GM12873 (cell line): ENCODE data around the gene VOPP1.

ENCODE experiments used
- TF ChIP-seq, protein P1 (sequence below): IDR thresholded peaks from 2 replicates; pipeline ENCODE4 v1.5.1; 2012; ENCODE audit warnings: low read depth, mild to moderate bottlenecking, moderate library complexity, low read length, control low read depth; ENCODE audit not compliant: insufficient read depth; ENCODE audit errors: missing control alignments

The VOPP1 gene

DNA sequence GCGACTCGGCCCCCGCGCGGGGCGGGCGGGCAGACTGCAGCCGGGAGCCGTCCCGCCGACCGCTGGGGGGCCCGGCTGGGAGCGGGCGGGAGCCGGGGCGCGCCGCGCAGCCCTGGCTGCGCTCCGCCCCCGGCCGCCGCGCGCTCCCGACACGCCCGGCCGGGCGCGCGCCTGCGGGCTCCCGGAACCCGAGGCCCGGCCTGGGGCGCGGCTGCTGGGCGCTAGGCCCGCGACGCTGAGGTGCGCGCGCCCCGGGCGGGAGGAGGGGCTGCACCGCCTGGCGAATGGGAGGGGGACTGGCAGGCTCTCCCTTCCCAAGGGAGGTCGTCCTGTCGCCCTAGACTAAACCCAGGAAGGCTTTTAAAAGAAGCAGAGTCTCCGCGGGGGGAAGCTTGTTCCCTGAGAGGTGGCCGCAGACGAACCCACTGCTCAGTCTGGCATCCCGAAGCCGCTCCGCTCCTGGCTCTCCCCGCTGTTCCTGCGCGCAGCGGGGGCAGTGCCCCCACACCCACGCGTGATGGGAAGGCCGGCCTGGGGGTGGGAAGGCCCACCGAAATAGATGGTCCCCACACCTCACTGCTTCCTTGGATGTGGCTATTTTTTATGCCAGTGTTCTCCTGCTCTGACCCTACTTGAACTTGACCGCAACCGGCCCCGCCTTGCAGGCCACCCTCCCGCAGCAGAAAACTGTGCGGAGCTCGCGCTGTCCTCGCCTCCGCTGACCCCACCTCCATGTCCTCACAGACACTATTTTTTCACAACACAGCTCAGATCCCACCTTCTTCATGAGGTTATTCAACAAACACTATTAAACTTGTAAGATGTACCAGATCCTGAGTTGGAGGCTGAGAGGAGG, at the start of gene VOPP1:
Gene VOPP1, minus strand, starts transcription at position 125 of the 856 bp plus-strand sequence. CDS start 178 bp downstream, outside the sequence.
- TF ChIP-seq, protein P1, sequence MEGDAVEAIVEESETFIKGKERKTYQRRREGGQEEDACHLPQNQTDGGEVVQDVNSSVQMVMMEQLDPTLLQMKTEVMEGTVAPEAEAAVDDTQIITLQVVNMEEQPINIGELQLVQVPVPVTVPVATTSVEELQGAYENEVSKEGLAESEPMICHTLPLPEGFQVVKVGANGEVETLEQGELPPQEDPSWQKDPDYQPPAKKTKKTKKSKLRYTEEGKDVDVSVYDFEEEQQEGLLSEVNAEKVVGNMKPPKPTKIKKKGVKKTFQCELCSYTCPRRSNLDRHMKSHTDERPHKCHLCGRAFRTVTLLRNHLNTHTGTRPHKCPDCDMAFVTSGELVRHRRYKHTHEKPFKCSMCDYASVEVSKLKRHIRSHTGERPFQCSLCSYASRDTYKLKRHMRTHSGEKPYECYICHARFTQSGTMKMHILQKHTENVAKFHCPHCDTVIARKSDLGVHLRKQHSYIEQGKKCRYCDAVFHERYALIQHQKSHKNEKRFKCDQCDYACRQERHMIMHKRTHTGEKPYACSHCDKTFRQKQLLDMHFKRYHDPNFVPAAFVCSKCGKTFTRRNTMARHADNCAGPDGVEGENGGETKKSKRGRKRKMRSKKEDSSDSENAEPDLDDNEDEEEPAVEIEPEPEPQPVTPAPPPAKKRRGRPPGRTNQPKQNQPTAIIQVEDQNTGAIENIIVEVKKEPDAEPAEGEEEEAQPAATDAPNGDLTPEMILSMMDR: no peak

- TF ChIP-seq, protein P1: no peak
These were observed 46.6 kb upstream of the VOPP1 start for GRCh38 chr7:55618913-55619312.

GRCh38 chr7:55597944-55598499, 25.7 kb upstream of the VOPP1 start:
- TF ChIP-seq, protein P1: peak; percentile 55

DNA sequence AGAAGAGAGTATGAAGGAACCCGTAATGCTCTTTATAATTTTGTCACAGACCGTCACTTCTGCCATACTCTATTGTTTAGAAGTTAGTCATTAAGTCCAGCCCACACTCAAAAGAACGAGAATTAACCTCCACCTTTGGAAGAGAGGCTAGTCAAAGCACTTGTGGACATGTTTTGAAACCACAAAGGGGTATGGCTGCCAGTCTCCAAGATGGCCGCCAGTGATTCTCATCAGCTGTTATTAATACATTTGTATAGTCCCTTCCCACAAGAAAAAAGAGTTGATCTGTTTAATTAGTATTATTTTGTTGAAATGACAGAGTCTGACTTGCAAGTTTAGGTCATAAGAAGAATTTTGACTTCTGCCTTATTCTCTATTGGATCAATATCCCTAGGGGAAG, 23.2 kb upstream of the VOPP1 start:
- TF ChIP-seq, protein P1: no peak

DNA sequence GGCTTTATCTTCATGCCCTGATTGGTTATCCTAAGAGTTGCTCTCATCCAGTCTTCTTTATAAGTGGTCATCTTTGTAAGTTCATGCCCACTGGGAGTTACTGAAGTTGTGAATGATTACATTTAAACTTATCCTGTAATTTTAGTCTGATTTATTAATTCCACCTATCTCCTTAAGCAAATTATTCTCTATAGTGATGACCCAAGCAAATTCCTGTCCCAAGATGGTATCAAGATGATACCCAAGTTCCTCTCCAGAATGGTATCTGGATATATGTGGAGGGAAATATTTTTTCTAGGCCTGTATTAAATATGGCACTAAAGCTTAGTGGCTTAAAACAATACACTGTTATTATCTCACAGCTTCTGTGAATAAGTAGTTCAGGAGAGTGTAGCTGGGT, 22.6 kb upstream of the VOPP1 start:
- TF ChIP-seq, protein P1: no peak

- TF ChIP-seq, protein P1: no peak
These were observed 22.1 kb upstream of the VOPP1 start for GRCh38 chr7:55594414-55594813.

DNA sequence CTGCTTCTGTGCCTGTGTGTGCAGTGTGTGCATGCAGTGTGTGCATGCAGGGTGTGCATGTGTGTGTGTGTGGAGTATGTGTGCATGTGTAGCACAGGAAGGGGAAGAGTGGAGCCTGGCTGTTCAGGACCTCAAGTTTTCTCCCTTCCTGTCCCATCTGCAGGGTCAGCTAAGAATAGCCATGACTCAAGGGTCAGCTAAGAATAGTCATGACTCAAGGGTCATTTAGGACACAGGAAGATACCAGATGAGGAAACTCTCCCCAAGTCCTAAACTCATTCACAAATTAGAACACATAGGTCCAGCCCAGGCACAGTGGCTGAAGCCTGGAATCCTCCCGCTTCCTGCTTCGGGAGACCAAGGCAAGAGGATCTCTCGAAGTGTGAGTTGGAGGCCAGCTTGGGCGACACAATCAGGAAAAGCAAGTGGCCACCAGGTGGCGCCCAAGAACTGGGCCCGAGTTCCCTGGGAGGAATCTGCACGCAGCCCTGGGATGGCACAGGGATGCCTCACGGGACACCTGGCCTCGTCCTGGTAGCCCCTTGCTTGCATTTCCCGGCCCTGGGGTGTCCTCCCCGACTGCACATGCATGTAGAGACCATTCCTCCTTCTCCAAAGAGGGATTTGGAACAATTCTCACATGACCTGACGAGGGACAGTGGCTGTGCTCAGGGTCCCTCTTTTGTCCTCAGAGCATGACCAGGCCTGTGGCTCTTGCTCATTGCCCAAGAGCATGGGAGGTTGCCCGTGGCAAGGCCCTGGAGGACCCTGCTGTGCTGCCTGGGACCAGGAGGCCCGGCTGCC, 21.4 kb upstream of the VOPP1 start:
- TF ChIP-seq, protein P1: peak; percentile 95
